Measurements from ENCODE around the gene CHD1. TPM values are rescaled to one million over a fixed set of nuclear protein-coding genes. Genes with fewer than 3 reads are reported as not detected.

The CHD1 gene
- total RNA-seq, 1 experiment from 2014 or later: 41.8 TPM

- no peak for DNase-seq (ENCODE audit: low spot score)
Measured at GRCh38 chr5:98927242-98927988, 1.4 kb downstream of the CHD1 start.

GRCh38 chr5:98923966-98924365, 4.8 kb downstream of the CHD1 start:
- H3K4me3 Mint-ChIP-seq: no peak overlapping the region
- peaks cover 43% of the 10 kb centered on the region for H3K36me3 Mint-ChIP-seq
- TF ChIP-seq, protein P1, sequence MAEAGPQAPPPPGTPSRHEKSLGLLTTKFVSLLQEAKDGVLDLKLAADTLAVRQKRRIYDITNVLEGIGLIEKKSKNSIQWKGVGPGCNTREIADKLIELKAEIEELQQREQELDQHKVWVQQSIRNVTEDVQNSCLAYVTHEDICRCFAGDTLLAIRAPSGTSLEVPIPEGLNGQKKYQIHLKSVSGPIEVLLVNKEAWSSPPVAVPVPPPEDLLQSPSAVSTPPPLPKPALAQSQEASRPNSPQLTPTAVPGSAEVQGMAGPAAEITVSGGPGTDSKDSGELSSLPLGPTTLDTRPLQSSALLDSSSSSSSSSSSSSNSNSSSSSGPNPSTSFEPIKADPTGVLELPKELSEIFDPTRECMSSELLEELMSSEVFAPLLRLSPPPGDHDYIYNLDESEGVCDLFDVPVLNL (CRISPR knock-in tag; IDR thresholded peaks at IDR 0.05; ENCODE audit: borderline replicate concordance, low read depth): no peak
- TF ChIP-seq ZNF671 (CRISPR knock-in tag; IDR thresholded peaks at IDR 0.05): no peak
- no peak for TF ChIP-seq PRRX2 (CRISPR knock-in tag; IDR thresholded peaks at IDR 0.05)
- no peak for TF ChIP-seq ZNF232 (CRISPR knock-in tag; IDR thresholded peaks at IDR 0.05)
- TF ChIP-seq, protein P2, sequence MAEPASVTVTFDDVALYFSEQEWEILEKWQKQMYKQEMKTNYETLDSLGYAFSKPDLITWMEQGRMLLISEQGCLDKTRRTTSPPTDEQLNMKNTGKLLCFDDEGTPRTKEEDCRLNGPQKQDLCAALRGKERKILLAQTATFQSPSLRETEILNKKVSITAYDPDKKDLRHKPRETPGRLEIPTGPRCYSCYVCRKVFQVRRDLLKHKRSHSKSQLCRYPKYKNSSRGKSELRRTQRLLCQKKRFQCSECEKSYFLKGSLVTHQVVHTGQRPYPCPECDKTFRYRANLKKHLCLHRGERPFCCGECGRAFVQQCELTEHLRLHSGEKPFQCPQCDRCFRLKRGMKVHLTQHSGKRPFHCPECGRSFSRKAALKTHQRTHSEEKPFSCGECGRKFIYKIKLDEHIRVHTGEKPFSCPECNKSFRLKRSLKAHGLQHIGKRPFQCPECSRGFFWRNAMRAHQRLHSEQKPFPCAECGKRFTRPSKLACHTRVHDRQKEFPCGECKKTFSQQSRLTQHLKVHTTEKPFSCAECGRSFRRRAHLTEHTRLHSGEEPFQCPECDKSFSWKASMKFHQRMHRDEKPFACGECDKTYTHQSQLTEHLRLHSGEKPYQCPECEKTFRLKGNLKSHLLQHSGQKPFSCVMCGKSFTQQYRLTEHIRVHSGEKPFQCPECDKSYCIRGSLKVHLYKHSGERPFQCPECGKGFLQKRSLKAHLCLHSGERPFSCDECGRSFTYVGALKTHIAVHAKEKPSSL (CRISPR knock-in tag; conservative IDR thresholded peaks at IDR 0.05): no peak
- no peak for TF ChIP-seq CREM (CRISPR knock-in tag; IDR thresholded peaks at IDR 0.05)
- TF ChIP-seq, protein P3, sequence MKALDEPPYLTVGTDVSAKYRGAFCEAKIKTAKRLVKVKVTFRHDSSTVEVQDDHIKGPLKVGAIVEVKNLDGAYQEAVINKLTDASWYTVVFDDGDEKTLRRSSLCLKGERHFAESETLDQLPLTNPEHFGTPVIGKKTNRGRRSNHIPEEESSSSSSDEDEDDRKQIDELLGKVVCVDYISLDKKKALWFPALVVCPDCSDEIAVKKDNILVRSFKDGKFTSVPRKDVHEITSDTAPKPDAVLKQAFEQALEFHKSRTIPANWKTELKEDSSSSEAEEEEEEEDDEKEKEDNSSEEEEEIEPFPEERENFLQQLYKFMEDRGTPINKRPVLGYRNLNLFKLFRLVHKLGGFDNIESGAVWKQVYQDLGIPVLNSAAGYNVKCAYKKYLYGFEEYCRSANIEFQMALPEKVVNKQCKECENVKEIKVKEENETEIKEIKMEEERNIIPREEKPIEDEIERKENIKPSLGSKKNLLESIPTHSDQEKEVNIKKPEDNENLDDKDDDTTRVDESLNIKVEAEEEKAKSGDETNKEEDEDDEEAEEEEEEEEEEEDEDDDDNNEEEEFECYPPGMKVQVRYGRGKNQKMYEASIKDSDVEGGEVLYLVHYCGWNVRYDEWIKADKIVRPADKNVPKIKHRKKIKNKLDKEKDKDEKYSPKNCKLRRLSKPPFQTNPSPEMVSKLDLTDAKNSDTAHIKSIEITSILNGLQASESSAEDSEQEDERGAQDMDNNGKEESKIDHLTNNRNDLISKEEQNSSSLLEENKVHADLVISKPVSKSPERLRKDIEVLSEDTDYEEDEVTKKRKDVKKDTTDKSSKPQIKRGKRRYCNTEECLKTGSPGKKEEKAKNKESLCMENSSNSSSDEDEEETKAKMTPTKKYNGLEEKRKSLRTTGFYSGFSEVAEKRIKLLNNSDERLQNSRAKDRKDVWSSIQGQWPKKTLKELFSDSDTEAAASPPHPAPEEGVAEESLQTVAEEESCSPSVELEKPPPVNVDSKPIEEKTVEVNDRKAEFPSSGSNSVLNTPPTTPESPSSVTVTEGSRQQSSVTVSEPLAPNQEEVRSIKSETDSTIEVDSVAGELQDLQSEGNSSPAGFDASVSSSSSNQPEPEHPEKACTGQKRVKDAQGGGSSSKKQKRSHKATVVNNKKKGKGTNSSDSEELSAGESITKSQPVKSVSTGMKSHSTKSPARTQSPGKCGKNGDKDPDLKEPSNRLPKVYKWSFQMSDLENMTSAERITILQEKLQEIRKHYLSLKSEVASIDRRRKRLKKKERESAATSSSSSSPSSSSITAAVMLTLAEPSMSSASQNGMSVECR (CRISPR knock-in tag; IDR thresholded peaks at IDR 0.05; ENCODE audit: borderline replicate concordance): no peak
- no peak for TF ChIP-seq NFE2L1 (CRISPR knock-in tag; IDR thresholded peaks at IDR 0.05)
- TF ChIP-seq, protein P4, sequence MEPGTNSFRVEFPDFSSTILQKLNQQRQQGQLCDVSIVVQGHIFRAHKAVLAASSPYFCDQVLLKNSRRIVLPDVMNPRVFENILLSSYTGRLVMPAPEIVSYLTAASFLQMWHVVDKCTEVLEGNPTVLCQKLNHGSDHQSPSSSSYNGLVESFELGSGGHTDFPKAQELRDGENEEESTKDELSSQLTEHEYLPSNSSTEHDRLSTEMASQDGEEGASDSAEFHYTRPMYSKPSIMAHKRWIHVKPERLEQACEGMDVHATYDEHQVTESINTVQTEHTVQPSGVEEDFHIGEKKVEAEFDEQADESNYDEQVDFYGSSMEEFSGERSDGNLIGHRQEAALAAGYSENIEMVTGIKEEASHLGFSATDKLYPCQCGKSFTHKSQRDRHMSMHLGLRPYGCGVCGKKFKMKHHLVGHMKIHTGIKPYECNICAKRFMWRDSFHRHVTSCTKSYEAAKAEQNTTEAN (CRISPR knock-in tag; IDR thresholded peaks at IDR 0.05): no peak
- no peak for TF ChIP-seq ZMAT4 (CRISPR knock-in tag; IDR thresholded peaks at IDR 0.05)
- TF ChIP-seq NR2C2 (CRISPR knock-in tag; IDR thresholded peaks at IDR 0.05): no peak
- no peak for TF ChIP-seq JUN (CRISPR knock-in tag; IDR thresholded peaks at IDR 0.05)

More at GRCh38 chr5:98927242-98927988, 1.4 kb downstream of the CHD1 start:
- ATAC-seq: no peak
- H3K4me3 Mint-ChIP-seq: peak overlapping the region; percentile 93
- no peaks in the 10 kb centered on the region for H3K27me3 Mint-ChIP-seq (ENCODE audit: low read depth)
- H3K9me3 Mint-ChIP-seq: no peaks in the 10 kb centered on the region
- ChIA-PET CTCF (interaction anchor here (1.4 kb wide), 1 partner anchor 105 kb away, joined by 3 read pairs; no protein-coding TSS in a partner anchor), POLR2A (no interaction called here)
- H3K4me1 Mint-ChIP-seq: peaks cover 25% of the 10 kb centered on the region
- peak overlapping the region; percentile 90 for H3K27ac Mint-ChIP-seq
- TF ChIP-seq ATF1 (CRISPR knock-in tag; IDR thresholded peaks at IDR 0.05): no peak
- no peak for TF ChIP-seq NR3C1 (CRISPR knock-in tag; conservative IDR thresholded peaks at IDR 0.05; ENCODE audit: low read depth)
- TF ChIP-seq ZNF281 (CRISPR knock-in tag; IDR thresholded peaks at IDR 0.05): no peak
- TF ChIP-seq ZNF512 (CRISPR knock-in tag; IDR thresholded peaks at IDR 0.05; ENCODE audit: borderline replicate concordance): 0 out of 2 replicates have a peak, but pooled peaks have one; percentile 57
- H3K36me3 Mint-ChIP-seq: peaks cover 23% of the 10 kb centered on the region

More at GRCh38 chr5:98923966-98924365, 4.8 kb downstream of the CHD1 start:
- DNase-seq (ENCODE audit: low spot score) (no peak), ATAC-seq (no peak)
- ChIA-PET POLR2A (no interaction called here), CTCF (no interaction called here)
- Mint-ChIP-seq H3K27ac (no peak overlapping the region), H3K27me3 (ENCODE audit: low read depth) (no peaks in the 10 kb centered on the region), H3K9me3 (no peaks in the 10 kb centered on the region), H3K4me1 (peaks cover 12% of the 10 kb centered on the region)

All from WTC11 (cell line).